Measurements from ENCODE around the gene CALM1. TPM values are rescaled to one million over a fixed set of nuclear protein-coding genes. Genes with fewer than 3 reads are reported as not detected.

Gene CALM1
- total RNA-seq, 1 experiment from 2014 or later: 122 TPM

- peak overlapping the region; percentile 46 for H3K27ac Mint-ChIP-seq (ENCODE audit: low read depth, unreplicated experiment)
Observed at GRCh38 chr14:90398841-90399540, 2.2 kb downstream of the CALM1 start.

GRCh38 chr14:90399541-90400444, 3.0 kb downstream of the CALM1 start:
- POLR2A ChIA-PET: interaction anchor here (0.7 to 3.3 kb wide), 5 partner anchors 57 to 359 kb away, joined by 3 to 26 read pairs (median 5); no protein-coding TSS in a partner anchor
- Mint-ChIP-seq H3K9me3 (ENCODE audit: unreplicated experiment) (no peaks in the 10 kb centered on the region), H3K4me1 (ENCODE audit: insufficient read depth, unreplicated experiment) (peaks cover 10% of the 10 kb centered on the region), H3K36me3 (ENCODE audit: insufficient read depth, unreplicated experiment) (peaks cover 57% of the 10 kb centered on the region), H3K27ac (ENCODE audit: low read depth, unreplicated experiment) (no peak overlapping the region), H3K4me3 (ENCODE audit: unreplicated experiment) (peak overlapping the region; percentile 29), H3K27me3 (ENCODE audit: insufficient read depth, unreplicated experiment) (no peaks in the 10 kb centered on the region)
- TF ChIP-seq CTCF (IDR thresholded peaks at IDR 0.05; ENCODE audit: unreplicated experiment): peak; percentile 99
- peak; percentile 91 for DNase-seq (ENCODE audit: unreplicated experiment)
- CTCF ChIA-PET: interaction anchor here (0.6 to 10.0 kb wide), 34 partner anchors 9 to 1354 kb away, joined by 3 to 158 read pairs (median 3); no protein-coding TSS in a partner anchor
- intact Hi-C loops (cut with micrococcal nuclease): loop anchor here (1.0 to 10.0 kb wide), 5 partner anchors 120 to 501 kb away; partner anchors contain the start of genes EFCAB11 and TDP1
- no TSS peak for BruUV-seq (replicated peaks)

More at GRCh38 chr14:90398841-90399540, 2.2 kb downstream of the CALM1 start:
- Mint-ChIP-seq H3K9me3 (ENCODE audit: unreplicated experiment) (no peaks in the 10 kb centered on the region), H3K4me3 (ENCODE audit: unreplicated experiment) (peak overlapping the region; percentile 80), H3K36me3 (ENCODE audit: insufficient read depth, unreplicated experiment) (peaks cover 50% of the 10 kb centered on the region), H3K4me1 (ENCODE audit: insufficient read depth, unreplicated experiment) (peaks cover 10% of the 10 kb centered on the region), H3K27me3 (ENCODE audit: insufficient read depth, unreplicated experiment) (no peaks in the 10 kb centered on the region)
- DNase-seq (ENCODE audit: unreplicated experiment): no peak
- CTCF ChIA-PET: interaction anchor here (0.5 to 10.0 kb wide), 17 partner anchors 17 to 1688 kb away, joined by 3 to 158 read pairs (median 3); no protein-coding TSS in a partner anchor
- intact Hi-C loops (cut with micrococcal nuclease): loop anchor here (1.0 to 10.0 kb wide), 5 partner anchors 120 to 502 kb away; partner anchors contain the start of genes EFCAB11 and TDP1
- POLR2A ChIA-PET: interaction anchor here (1.1 to 3.3 kb wide), 3 partner anchors 200 to 359 kb away, joined by 5 to 26 read pairs (median 7); no protein-coding TSS in a partner anchor
- no peak for TF ChIP-seq CTCF (IDR thresholded peaks at IDR 0.05; ENCODE audit: unreplicated experiment)
- BruUV-seq (replicated peaks): TSS peak; percentile 21

- Mint-ChIP-seq H3K27me3 (ENCODE audit: insufficient read depth, unreplicated experiment) (no peaks in the 10 kb centered on the region), H3K36me3 (ENCODE audit: insufficient read depth, unreplicated experiment) (peaks cover 66% of the 10 kb centered on the region), H3K4me1 (ENCODE audit: insufficient read depth, unreplicated experiment) (peaks cover 10% of the 10 kb centered on the region), H3K4me3 (ENCODE audit: unreplicated experiment) (no peak overlapping the region), H3K9me3 (ENCODE audit: unreplicated experiment) (no peaks in the 10 kb centered on the region), H3K27ac (ENCODE audit: low read depth, unreplicated experiment) (no peak overlapping the region)
- intact Hi-C loops (cut with micrococcal nuclease): no loop called here
- no peak for DNase-seq (ENCODE audit: unreplicated experiment)
- no peak for TF ChIP-seq CTCF (IDR thresholded peaks at IDR 0.05; ENCODE audit: unreplicated experiment)
- ChIA-PET CTCF (interaction anchor here (0.5 to 10.0 kb wide), 19 partner anchors 15 to 838 kb away, joined by 3 to 158 read pairs (median 4); no protein-coding TSS in a partner anchor), POLR2A (interaction anchor here (0.6 to 3.3 kb wide), 2 partner anchors 296 to 766 kb away, joined by 3 to 26 read pairs; no protein-coding TSS in a partner anchor)
- BruUV-seq (replicated peaks): no TSS peak
Observed at GRCh38 chr14:90400904-90401561, 4.2 kb downstream of the CALM1 start.

All from MCF 10A (cell line).